Pancreas (tissue), 10 donors: ENCODE measurements around the gene ZNRD2. TPM values are rescaled to one million over a fixed set of nuclear protein-coding genes. Genes with fewer than 3 reads are reported as not detected.

Source experiments
- ATAC-seq, 4 donors: fragments of 200-7000 bp; cut with Tn5 transposase; one replicate each; pipeline versions ENCODE4 v1.8.0 to v1.9.1; 2020; ENCODE audit warnings: mild to moderate bottlenecking in 4 of 4, moderate library complexity in 4 of 4
- DNase-seq, 6 donors: peaks; one replicate each; pipeline ENCODE4 v3.0.0-alpha.2; 2020
- FAIRE-seq: peaks from 2 replicates; lab custom pipeline; 2012; peaks lifted over from hg19 to GRCh38; lab: Jason Lieb, UNC
- H3K27ac ChIP-seq, 4 donors: fragments of 200-600 bp; sonication (generic); 1 replicate in 3 of 4; 2 replicates in 1 of 4; pipeline versions ENCODE4 v1.5.0 to v1.8.0; 2020
- H3K27me3 ChIP-seq, 4 donors: fragments of 200-600 bp; one replicate each; pipeline ENCODE4 v1.8.0; 2021
- H3K36me3 ChIP-seq, 3 donors: fragments of 200-600 bp; sonication (generic) in 1 of 3; one replicate each; pipeline versions ENCODE4 v1.5.0 to v1.8.0; 2020 to 2021
- H3K4me1 ChIP-seq, 3 donors: fragments of 200-600 bp; one replicate each; pipeline ENCODE4 v1.8.0; 2021
- H3K4me3 ChIP-seq, 4 donors: fragments of 200-600 bp; sonication (generic) in 2 of 4; one replicate each; pipeline versions ENCODE4 v1.5.0 to v1.8.0; 2020 to 2021
- H3K9me3 ChIP-seq, 4 donors: fragments of 200-600 bp; one replicate each; pipeline ENCODE4 v1.8.0; 2021
- CTCF ChIP-seq, 4 donors: fragments of 200-600 bp; sonication (generic) in 3 of 4; IDR thresholded peaks; one replicate each; pipeline versions ENCODE4 v1.5.0 to v1.8.0; 2021; ENCODE audit warnings: antibody characterized with exemption in 4 of 4
- WGBS, 2 donors: extraction: QIAGEN DNeasy Blood & Tissue Kit; methylation state at CpG; one replicate each; pipeline ENCODE4 v1.1.7; 2013; 5-methylcytosine and 5-hydroxymethylcytosine counted together
- intact Hi-C, 3 donors: fragments of 100-400 bp; cut with DNase I; formaldehyde crosslinking; loops; one replicate each; pipeline versions ENCODE4 v1.11.1 to v1.14.2; 2022
- polyA plus RNA-seq, 2 donors: library from polyadenylated mRNA; stranded (reverse); fragments of 200-250 nt; gene quantifications; one replicate each; pipeline ENCODE4 v1.2.3, GENCODE V29; 2013
- total RNA-seq, 6 donors: library from RNA; stranded (reverse); fragmentation: NEBNext Ultra II Directional in 4 of 6; extraction: Animal tissue kit (Norgen Biotek cat#: 25700) in 4 of 6; gene quantifications; one replicate each; pipeline versions ENCODE4 v1.2.1 to v1.2.4, GENCODE V29; 2021 to 2023
- donor health status: healthy with polysubstance abuse.
- donor health status: DM: no; HTN: no; CAD: no; lungs with moderate emphysema.
- donor health status: DM: no; HTN: no; CAD: no.
- donor health status: control.
- donor health status: control.
- donor health status: Bipolar disorder and iron deficiency.
- donor health status: DM: yes; HTN: yes; CAD: no.
- donor health status: DM: no; HTN: no; CAD: no.
- donor health status: DM: no; HTN: no; CAD: no.
- donor health status: DM: yes; HTN: yes; CAD: no.

ZNRD2 gene
- total and polyA plus RNA-seq, 8 donors = 17.8 to 34.8 (median 22.6) TPM

GRCh38 chr11:65596520-65596919 is 26.2 kb downstream of the ZNRD2 start:
- no peak overlapping the region for H3K4me3 ChIP-seq
- no peaks in the 10 kb centered on the region for H3K9me3 ChIP-seq
- no peak for ATAC-seq
- intact Hi-C loops = no loop called here
- H3K27me3 ChIP-seq = no peaks in the 10 kb centered on the region
- DNase-seq = peak in 1 of 6 donors; percentile 18
- FAIRE-seq = no peak
- WGBS, 2 donors = 75 to 82% methylated on average over 6 of the region's 6 CpGs
- H3K27ac ChIP-seq = no peak overlapping the region
- TF ChIP-seq CTCF (IDR thresholded peaks at IDR 0.05) = no peak
- H3K36me3 ChIP-seq = peaks cover 0 to 16% (median 5%) of the 10 kb centered on the region in 3 donors
- H3K4me1 ChIP-seq = no peaks in the 10 kb centered on the region

- ATAC-seq (peak in 1 of 4 donors; percentile 7), DNase-seq (peak in 2 of 6 donors; percentile 29 to 73), FAIRE-seq (no peak)
- H3K9me3 ChIP-seq = no peaks in the 10 kb centered on the region
- peaks cover 0 to 16% (median 7%) of the 10 kb centered on the region in 3 donors for H3K36me3 ChIP-seq
- TF ChIP-seq CTCF (IDR thresholded peaks at IDR 0.05) = no peak
- no peaks in the 10 kb centered on the region for H3K27me3 ChIP-seq
- intact Hi-C loops = no loop called here
- no peaks in the 10 kb centered on the region for H3K4me1 ChIP-seq
- H3K27ac ChIP-seq = no peak overlapping the region
- no peak overlapping the region for H3K4me3 ChIP-seq
- 91 to 94% methylated on average over 16 of the region's 16 CpGs for WGBS, 2 donors
Observed at GRCh38 chr11:65598258-65598699, 28.0 kb downstream of the ZNRD2 start.

- intact Hi-C loops = no loop called here
- DNase-seq (peak in 2 of 6 donors; percentile 37 to 69), FAIRE-seq (no peak), ATAC-seq (no peak)
- no peak for TF ChIP-seq CTCF (IDR thresholded peaks at IDR 0.05)
- 88 to 91% methylated on average over 46 to 49 of the region's 49 CpGs for WGBS, 2 donors
- Histone ChIP-seq H3K4me1 (no peaks in the 10 kb centered on the region), H3K9me3 (no peaks in the 10 kb centered on the region), H3K27ac (no peak overlapping the region), H3K27me3 (no peaks in the 10 kb centered on the region), H3K36me3 (peaks cover 0 to 19% (median 10%) of the 10 kb centered on the region in 3 donors), H3K4me3 (no peak overlapping the region)
Observed at GRCh38 chr11:65599216-65599954, 29.1 kb downstream of the ZNRD2 start.

- 95 to 97% methylated on average over 5 to 6 of the region's 6 CpGs for WGBS, 2 donors
- H3K4me3 ChIP-seq = no peak overlapping the region
- H3K27me3 ChIP-seq = no peaks in the 10 kb centered on the region
- intact Hi-C loops = no loop called here
- H3K9me3 ChIP-seq = no peaks in the 10 kb centered on the region
- FAIRE-seq (no peak), DNase-seq (peak in 1 of 6 donors; percentile 60), ATAC-seq (no peak)
- H3K36me3 ChIP-seq = peaks cover 0 to 24% (median 11%) of the 10 kb centered on the region in 3 donors
- no peaks in the 10 kb centered on the region for H3K4me1 ChIP-seq
- no peak for TF ChIP-seq CTCF (IDR thresholded peaks at IDR 0.05)
- H3K27ac ChIP-seq = no peak overlapping the region
Observed at GRCh38 chr11:65599955-65600246, 29.6 kb downstream of the ZNRD2 start.

- no peaks in the 10 kb centered on the region for H3K27me3 ChIP-seq
- no peak for DNase-seq
- intact Hi-C loops = no loop called here
- peaks cover 0 to 33% (median 15%) of the 10 kb centered on the region in 3 donors for H3K36me3 ChIP-seq
- no peaks in the 10 kb centered on the region for H3K9me3 ChIP-seq
- no peak for TF ChIP-seq CTCF (IDR thresholded peaks at IDR 0.05)
- H3K27ac ChIP-seq = no peak overlapping the region
- no peak for FAIRE-seq
- H3K4me3 ChIP-seq = no peak overlapping the region
- WGBS, 2 donors = 100% methylated on average over 1 of the region's 1 CpG
- H3K4me1 ChIP-seq = no peaks in the 10 kb centered on the region
- no peak for ATAC-seq
Observed at GRCh38 chr11:65604258-65604657, 34.0 kb downstream of the ZNRD2 start.
